H1 (cell line): ENCODE measurements around the gene EPN2. TPM values are rescaled to one million over a fixed set of nuclear protein-coding genes. Genes with fewer than 3 reads are reported as not detected.

Experiments
- CTCF ChIA-PET: fragments of 300-600 bp; sonication (Branson Sonifier 250); formaldehyde crosslinking; loops from one replicate; lab custom pipeline; 2021; ENCODE audit not compliant: partially characterized antibody; lab: Charles Lee
- POLR2A ChIA-PET: fragments of 300-600 bp; sonication (Branson Sonifier 250); formaldehyde crosslinking; loops from one replicate; lab custom pipeline; 2021; ENCODE audit warnings: inconsistent platforms; ENCODE audit not compliant: partially characterized antibody; lab: Charles Lee
- DNase-seq, 2 experiments: peaks; one replicate each; pipeline versions ENCODE4 v3.0.0 to v3.0.0-alpha.2; 2010 to 2022; ENCODE audit warnings: low spot score in 2 of 2, low read depth in 1 of 2, mixed read lengths in 1 of 2
- FAIRE-seq: peaks from 2 replicates; lab custom pipeline; 2011; peaks lifted over from hg19 to GRCh38; lab: Jason Lieb, UNC
- H2AFZ ChIP-seq: 2 replicates; pipeline ENCODE4 v1.8.1; 2012; ENCODE audit warnings: low read length, inconsistent platforms
- H2AK5ac ChIP-seq: 2 replicates; pipeline ENCODE4 v1.6.1; 2013; ENCODE audit warnings: low read depth, low read length
- H2BK120ac ChIP-seq: replicated peaks from 2 replicates; pipeline ENCODE3; 2013; ENCODE audit warnings: low read depth, low read length, inconsistent platforms
- H2BK12ac ChIP-seq: 2 replicates; pipeline ENCODE4 v1.6.1; 2013; ENCODE audit warnings: low read depth, low read length
- H2BK15ac ChIP-seq: 2 replicates; pipeline ENCODE4 v1.6.1; 2013; ENCODE audit warnings: low read length
- H2BK20ac ChIP-seq: 2 replicates; pipeline ENCODE4 v1.6.1; 2013; ENCODE audit warnings: low read length
- H2BK5ac ChIP-seq: 2 replicates; pipeline ENCODE4 v1.6.1; 2013; ENCODE audit warnings: low read depth, low read length
- H3K14ac ChIP-seq: 2 replicates; pipeline ENCODE4 v1.6.1; 2013; ENCODE audit warnings: inconsistent platforms; ENCODE audit not compliant: insufficient read length
- H3K18ac ChIP-seq: 2 replicates; pipeline ENCODE4 v1.6.1; 2013; ENCODE audit warnings: low read length; ENCODE audit errors: extremely low read depth
- H3K23ac ChIP-seq: 2 replicates; pipeline ENCODE4 v1.6.1; 2013; ENCODE audit warnings: inconsistent platforms; ENCODE audit not compliant: insufficient read length
- H3K23me2 ChIP-seq: 2 replicates; pipeline ENCODE4 v1.6.1; 2013; ENCODE audit warnings: low read depth, low read length
- H3K27ac ChIP-seq: 2 replicates; pipeline ENCODE4 v1.6.1; 2011; ENCODE audit warnings: low read depth, low read length, inconsistent platforms
- H3K27me3 ChIP-seq, 4 experiments: replicated peaks in 1 of 4; 1 replicate in 1 of 4; 2 replicates in 3 of 4; pipeline versions ENCODE4 v1.6.1 to v1.8.1; 2011 to 2013; ENCODE audit warnings: low read length in 3 of 4, mild to moderate bottlenecking in 3 of 4, inconsistent platforms in 2 of 4, mixed read lengths in 2 of 4, moderate library complexity in 1 of 4; ENCODE audit not compliant: control insufficient read depth in 3 of 4, insufficient read depth in 3 of 4; ENCODE audit errors: extremely low read depth in 1 of 4
- H3K36me3 ChIP-seq, 4 experiments: 2 replicates each; pipeline versions ENCODE4 v1.6.1 to v1.8.1; 2011 to 2013; ENCODE audit warnings: mild to moderate bottlenecking in 4 of 4, low read length in 3 of 4, moderate library complexity in 2 of 4, control low read depth in 1 of 4, inconsistent platforms in 1 of 4; ENCODE audit not compliant: insufficient read depth in 4 of 4, control insufficient read depth in 2 of 4
- H3K4ac ChIP-seq: replicated peaks from 2 replicates; pipeline ENCODE3; 2013; ENCODE audit warnings: low read length, low read depth, mixed read lengths, inconsistent platforms; ENCODE audit not compliant: insufficient read length
- H3K4me1 ChIP-seq, 4 experiments: replicated peaks in 1 of 4; 1 replicate in 1 of 4; 2 replicates in 3 of 4; pipeline versions ENCODE4 v1.6.1 to v1.8.1; 2011 to 2013; ENCODE audit warnings: low read length in 3 of 4, inconsistent platforms in 2 of 4, mixed read lengths in 1 of 4; ENCODE audit not compliant: insufficient read depth in 4 of 4, control insufficient read depth in 3 of 4
- H3K4me2 ChIP-seq, 2 experiments: 2 replicates each; pipeline versions ENCODE4 v1.6.1 to v1.8.1; 2011 to 2013; ENCODE audit warnings: low read depth in 2 of 2, low read length in 2 of 2, control low read depth in 1 of 2, inconsistent platforms in 1 of 2, mild to moderate bottlenecking in 1 of 2; ENCODE audit not compliant: insufficient read depth in 1 of 2
- H3K4me3 ChIP-seq, 4 experiments: fragments of 200-600, 300-600 bp in 1 of 4; sonication (generic), shearing (Covaris generic), sonication (Bioruptor Twin) in 1 of 4; 2 replicates each; pipeline versions ENCODE4 v1.5.1 to v1.8.1; 2011 to 2016; ENCODE audit warnings: low read length in 4 of 4, low read depth in 3 of 4, control low read depth in 2 of 4, inconsistent platforms in 2 of 4, mild to moderate bottlenecking in 2 of 4, mixed read lengths in 1 of 4, moderate library complexity in 1 of 4; ENCODE audit not compliant: insufficient read depth in 2 of 4; ENCODE audit errors: extremely low read depth in 1 of 4
- H3K56ac ChIP-seq: replicated peaks from 2 replicates; pipeline ENCODE3; 2013; ENCODE audit warnings: low read depth, mild to moderate bottlenecking, mixed read lengths, low read length, inconsistent platforms; ENCODE audit not compliant: insufficient read length
- H3K79me1 ChIP-seq: 2 replicates; pipeline ENCODE4 v1.6.1; 2013; ENCODE audit warnings: low read depth, low read length, control low read depth
- H3K79me2 ChIP-seq, 2 experiments: 2 replicates each; pipeline versions ENCODE4 v1.6.1 to v1.8.1; 2012 to 2013; ENCODE audit warnings: low read length in 2 of 2, mild to moderate bottlenecking in 2 of 2, inconsistent platforms in 1 of 2; ENCODE audit not compliant: insufficient read depth in 2 of 2, control insufficient read depth in 1 of 2
- H3K9ac ChIP-seq, 4 experiments: replicated peaks in 1 of 4; 1 replicate in 1 of 4; 2 replicates in 3 of 4; pipeline versions ENCODE4 v1.6.1 to v1.8.1; 2011 to 2013; ENCODE audit warnings: low read depth in 3 of 4, low read length in 3 of 4, control low read depth in 2 of 4, mild to moderate bottlenecking in 2 of 4, moderate library complexity in 2 of 4, inconsistent platforms in 1 of 4; ENCODE audit errors: extremely low read depth in 1 of 4
- H3K9me3 ChIP-seq, 2 experiments: 2 replicates each; pipeline versions ENCODE4 v1.6.1 to v1.8.1; 2012 to 2013; ENCODE audit warnings: mild to moderate bottlenecking in 2 of 2, moderate library complexity in 2 of 2, control low read depth in 1 of 2, inconsistent platforms in 1 of 2, low read depth in 1 of 2, low read length in 1 of 2, mixed read lengths in 1 of 2; ENCODE audit not compliant: insufficient read depth in 2 of 2
- H4K20me1 ChIP-seq, 2 experiments: replicated peaks in 1 of 2; 2 replicates each; pipeline versions ENCODE3 to v1.8.1; 2011 to 2013; ENCODE audit warnings: inconsistent platforms in 2 of 2, low read length in 2 of 2, mild to moderate bottlenecking in 1 of 2; ENCODE audit not compliant: insufficient read depth in 2 of 2, control insufficient read depth in 1 of 2
- H4K5ac ChIP-seq: 2 replicates; pipeline ENCODE4 v1.6.1; 2013; ENCODE audit warnings: low read length, low read depth, mixed read lengths, inconsistent platforms; ENCODE audit not compliant: insufficient read length
- H4K8ac ChIP-seq: 2 replicates; pipeline ENCODE4 v1.8.0; 2013; ENCODE audit warnings: mild to moderate bottlenecking, moderate library complexity, low read length, inconsistent platforms; ENCODE audit not compliant: insufficient read depth; ENCODE audit errors: extremely low read depth
- H4K91ac ChIP-seq: replicated peaks from 2 replicates; pipeline ENCODE3; 2013; ENCODE audit warnings: low read length, mixed read lengths, inconsistent platforms; ENCODE audit not compliant: insufficient read length
- BRCA1 ChIP-seq: IDR thresholded peaks from 2 replicates; pipeline ENCODE4 v1.6.1; 2012; ENCODE audit warnings: low read depth, low read length, improper control_type of control experiment
- CBX5 ChIP-seq: fragments of 300-800, 300-1000 bp; sonication (generic); IDR thresholded peaks from 2 replicates; pipeline ENCODE4 v1.7.1; 2016; ENCODE audit warnings: antibody characterized with exemption, low read length, low read depth
- HDAC6 ChIP-seq: IDR thresholded peaks from one replicate; pipeline ENCODE4 v1.7.1; 2012; ENCODE audit warnings: low read depth, mild to moderate bottlenecking, inconsistent platforms, low read length, moderate library complexity
- WGBS, 2 experiments: shearing (Covaris generic) in 1 of 2; methylation state at CpG; one replicate each; pipeline versions ENCODE4 v1.1.6 to v1.1.7; 2013 to 2015; ENCODE audit warnings: low lambda C conversion rate in 2 of 2, mixed read lengths in 2 of 2, inconsistent platforms in 1 of 2, low coverage in 1 of 2, missing lambda C conversion rate in 1 of 2; ENCODE audit not compliant: insufficient replicate concordance in 2 of 2, insufficient coverage in 1 of 2, insufficient read length in 1 of 2; ENCODE audit errors: extremely low coverage in 1 of 2, missing lambda C conversion rate in 1 of 2; 5-methylcytosine and 5-hydroxymethylcytosine counted together
- polyA plus RNA-seq, 7 experiments: library from polyadenylated mRNA; depleted of rRNA in 3 of 7; stranded (reverse) in 5 of 7; unstranded in 2 of 7; fragments of >200 nt in 5 of 7; fragments of 200-250 nt in 2 of 7; gene quantifications; 1 replicate in 5 of 7; 2 replicates in 1 of 7; 4 replicates in 1 of 7; pipeline versions ENCODE4 v1.2.1 to v1.2.3, GENCODE V29; 2011 to 2013; ENCODE audit warnings: missing spikeins in 2 of 7, mixed read lengths in 2 of 7
- total RNA-seq: library from RNA; stranded (reverse); fragmentation: NEBNext Ultra II Directional; extraction: Animal tissue kit (Norgen Biotek cat#: 25700); gene quantifications from 2 replicates; pipeline ENCODE4 v1.2.1, GENCODE V29; 2021

Gene EPN2
- total and polyA plus RNA-seq, 2 of the 8 experiments (the other 6 are each of a cell fraction or from before 2014, with no cell fraction given) = 28.7 to 55.8 TPM

DNA sequence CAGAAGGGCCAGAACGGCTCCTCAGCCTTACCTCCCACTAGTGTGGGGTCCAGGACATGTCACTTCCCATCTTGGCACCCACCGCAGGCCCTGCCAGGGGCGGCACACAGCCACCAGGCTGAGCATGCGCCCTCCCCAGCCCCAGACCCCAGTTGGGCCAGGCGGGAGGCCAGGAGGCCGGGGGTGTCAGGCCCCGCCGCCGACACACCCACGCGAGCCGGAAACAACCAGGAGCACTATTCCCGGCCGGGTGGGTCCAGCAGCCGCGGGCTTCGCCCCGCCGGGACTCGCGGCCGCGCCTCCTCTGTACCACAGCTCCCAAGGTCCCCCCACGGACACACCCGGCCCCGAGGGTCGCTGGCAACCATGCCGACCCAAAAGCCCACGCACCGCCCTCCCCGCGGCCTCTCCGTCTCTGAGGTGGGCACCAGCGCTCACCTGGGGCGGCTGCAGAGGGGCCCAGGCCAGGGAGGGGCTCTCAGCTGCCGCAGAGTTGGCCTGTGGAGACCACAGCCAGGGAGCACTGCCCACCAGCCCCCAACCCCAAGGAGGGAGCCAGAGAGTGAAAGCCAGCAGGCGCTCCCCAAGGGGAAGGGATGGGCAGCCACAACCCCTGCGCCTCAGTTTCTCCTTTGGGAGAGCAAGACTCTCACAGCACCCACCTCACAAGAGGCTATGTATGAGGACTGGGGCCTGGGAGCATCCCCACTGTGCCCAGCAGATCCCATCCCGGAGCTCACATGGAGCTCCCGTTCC, 107.3 kb downstream of the EPN2 start:
- Histone ChIP-seq H3K36me3 (peaks cover 0 to 5% (median 2%) of the 10 kb centered on the region in 4 experiments; a peak in 2 of 8 replicates), H3K4ac (no peak overlapping the region), H2AK5ac (no peak overlapping the region), H3K79me1 (no peaks in the 10 kb centered on the region), H2BK20ac (no peak overlapping the region), H3K27me3 (no peaks in the 10 kb centered on the region), H2BK120ac (no peak overlapping the region), H3K18ac (no peak overlapping the region), H3K4me1 (peaks cover 0 to 11% (median 3%) of the 10 kb centered on the region in 4 experiments; a peak in 5 of 7 replicates), H2AFZ (no peak overlapping the region), H3K27ac (no peak overlapping the region), H3K9me3 (no peaks in the 10 kb centered on the region), H4K5ac (no peak overlapping the region), H4K91ac (no peak overlapping the region), H2BK15ac (no peak overlapping the region), H3K79me2 (no peaks in the 10 kb centered on the region), H3K56ac (no peak overlapping the region), H4K8ac (no peak overlapping the region; the same call in 1 of the 2 replicates), H2BK12ac (no peak overlapping the region), H4K20me1 (peaks cover 0 to 1% of the 10 kb centered on the region in 2 experiments), H3K23ac (no peak overlapping the region), H3K9ac (no peak overlapping the region), H3K4me3 (no peak overlapping the region), H2BK5ac (no peak overlapping the region), H3K23me2 (no peaks in the 10 kb centered on the region), H3K14ac (no peak overlapping the region), H3K4me2 (no peak overlapping the region)
- no peak for FAIRE-seq
- ChIA-PET CTCF (interaction anchor here (0.6 to 9.8 kb wide), 5 partner anchors 11 to 375 kb away, joined by 3 to 70 read pairs (median 3); no protein-coding TSS in a partner anchor), POLR2A (interaction anchor here (0.9 to 1.5 kb wide), 2 partner anchors 11 to 13 kb away, joined by 3 to 6 read pairs; no protein-coding TSS in a partner anchor)
- TF ChIP-seq CBX5 (no peak), HDAC6 (no peak), BRCA1 (no peak)
- DNase-seq = no peak
- 94% methylated on average over 39 of the region's 40 CpGs; no CpG with 5 or more reads in 1 of the 2 experiments for WGBS, 2 experiments
